NCI-H1436 (cell line): Measurements from ENCODE around the gene OTUD3.
"Not testable (repeated sequence)": the region's sequence is repeated elsewhere in the genome, so short reads cannot be mapped to it uniquely, and the experiment has no call there.

ENCODE experiments used
- DNase-seq: peaks from one replicate; lab custom pipeline; 2025; lab: John Stamatoyannopoulos, UW

OTUD3 gene, protein sequence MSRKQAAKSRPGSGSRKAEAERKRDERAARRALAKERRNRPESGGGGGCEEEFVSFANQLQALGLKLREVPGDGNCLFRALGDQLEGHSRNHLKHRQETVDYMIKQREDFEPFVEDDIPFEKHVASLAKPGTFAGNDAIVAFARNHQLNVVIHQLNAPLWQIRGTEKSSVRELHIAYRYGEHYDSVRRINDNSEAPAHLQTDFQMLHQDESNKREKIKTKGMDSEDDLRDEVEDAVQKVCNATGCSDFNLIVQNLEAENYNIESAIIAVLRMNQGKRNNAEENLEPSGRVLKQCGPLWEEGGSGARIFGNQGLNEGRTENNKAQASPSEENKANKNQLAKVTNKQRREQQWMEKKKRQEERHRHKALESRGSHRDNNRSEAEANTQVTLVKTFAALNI

DNA sequence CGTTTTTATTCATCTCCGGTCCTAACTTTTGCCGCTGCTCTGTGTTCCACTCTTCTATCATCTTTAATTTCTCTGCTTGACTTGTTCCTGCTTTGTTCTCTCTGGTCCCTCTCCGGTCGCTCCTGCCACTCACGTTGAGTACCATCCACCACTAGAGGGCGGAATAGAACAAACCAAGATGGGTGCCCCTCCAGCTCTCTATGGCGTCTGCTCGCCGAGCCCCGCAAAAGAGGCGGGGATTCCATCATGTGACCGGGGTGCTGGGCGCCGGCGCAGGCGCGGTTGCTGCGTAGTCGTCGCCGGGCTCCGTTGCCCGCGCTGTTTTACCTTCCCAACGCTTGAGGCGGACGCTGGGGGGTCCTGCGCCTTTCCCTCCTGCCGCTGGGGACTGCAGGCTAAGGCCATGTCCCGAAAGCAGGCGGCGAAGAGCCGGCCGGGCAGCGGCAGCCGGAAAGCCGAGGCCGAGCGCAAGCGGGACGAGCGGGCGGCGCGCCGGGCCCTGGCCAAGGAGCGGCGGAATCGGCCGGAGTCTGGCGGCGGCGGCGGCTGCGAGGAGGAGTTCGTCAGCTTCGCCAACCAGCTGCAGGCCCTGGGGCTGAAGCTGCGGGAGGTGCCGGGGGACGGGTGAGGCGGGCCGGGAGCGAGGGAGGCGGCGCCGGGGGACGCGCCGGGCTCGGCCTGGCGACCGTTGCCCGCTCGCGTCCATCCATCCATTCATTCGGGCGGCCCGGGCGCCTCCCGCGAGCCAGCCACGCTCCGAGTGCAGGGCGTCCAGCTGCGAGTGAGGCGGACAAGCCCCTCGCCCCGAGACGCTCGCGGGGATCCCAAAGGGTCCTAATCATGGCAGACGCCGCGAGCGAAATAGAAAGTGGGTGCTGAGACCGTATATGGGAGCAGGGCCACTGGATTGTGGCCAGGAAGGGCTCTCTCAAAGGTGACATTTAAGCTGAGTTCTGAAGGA, at the start of gene OTUD3:
OTUD3 (plus strand) TSS at position 285 of the 961 bp plus-strand sequence; CDS start at position 404, 119 bp downstream.
- peak; percentile 97 for DNase-seq

DNA sequence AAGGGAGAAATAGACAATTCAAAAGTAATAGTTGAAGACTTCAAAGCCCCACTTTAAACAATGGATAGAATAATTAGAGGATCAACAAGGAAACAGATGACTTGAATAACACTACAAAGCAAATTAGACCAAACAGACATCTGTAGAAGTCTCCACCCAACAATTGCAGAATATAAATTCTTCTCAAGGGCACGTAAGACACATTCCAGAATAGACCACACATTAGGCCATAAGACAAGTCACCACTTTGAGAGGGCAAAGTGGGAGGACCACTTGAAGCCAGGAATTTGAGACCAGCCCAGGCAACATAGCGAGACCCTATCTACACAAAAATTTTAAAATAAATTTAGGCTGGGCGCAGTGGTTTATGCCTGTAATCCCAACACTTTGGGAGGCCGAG, 46.6 kb upstream of the OTUD3 start:
- DNase-seq, result no peak

DNA sequence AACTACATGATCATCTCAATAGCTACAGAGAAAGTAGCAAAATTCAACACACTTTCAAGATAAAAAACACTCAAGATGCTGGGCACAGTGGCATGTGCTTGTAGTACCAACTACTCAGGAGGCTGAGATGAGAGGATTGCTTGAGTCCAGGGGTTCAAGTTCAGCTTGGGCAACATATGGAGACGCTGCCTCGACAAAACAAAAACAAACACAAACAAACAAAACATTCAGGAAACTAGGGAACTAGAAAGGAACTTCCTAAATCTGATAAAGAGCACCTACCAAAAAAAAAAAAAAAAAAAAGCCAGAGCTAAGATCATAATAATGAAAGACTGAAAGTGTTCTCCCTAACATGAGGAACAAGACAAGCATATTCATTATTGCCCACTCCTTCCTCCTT, 44.3 kb upstream of the OTUD3 start:
- DNase-seq, result no peak

DNA sequence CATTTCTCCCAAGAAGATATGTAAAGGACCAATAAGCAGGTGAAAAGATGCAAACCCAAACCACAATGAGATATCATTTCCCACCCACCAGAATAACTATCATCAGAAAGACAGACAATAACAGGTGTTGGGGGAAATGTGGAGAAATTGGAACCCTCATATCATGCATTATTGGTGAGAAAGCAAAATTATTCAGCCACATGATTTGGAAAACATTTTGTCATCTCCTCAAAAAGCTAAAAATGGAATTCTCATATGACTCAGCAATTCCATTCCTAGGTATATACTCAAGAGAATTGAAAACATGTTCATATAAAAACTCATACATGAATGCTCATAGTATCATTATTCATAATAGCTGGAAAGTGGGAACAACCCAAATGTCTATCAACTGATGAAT, 42.0 kb upstream of the OTUD3 start:
- no peak for DNase-seq

DNA sequence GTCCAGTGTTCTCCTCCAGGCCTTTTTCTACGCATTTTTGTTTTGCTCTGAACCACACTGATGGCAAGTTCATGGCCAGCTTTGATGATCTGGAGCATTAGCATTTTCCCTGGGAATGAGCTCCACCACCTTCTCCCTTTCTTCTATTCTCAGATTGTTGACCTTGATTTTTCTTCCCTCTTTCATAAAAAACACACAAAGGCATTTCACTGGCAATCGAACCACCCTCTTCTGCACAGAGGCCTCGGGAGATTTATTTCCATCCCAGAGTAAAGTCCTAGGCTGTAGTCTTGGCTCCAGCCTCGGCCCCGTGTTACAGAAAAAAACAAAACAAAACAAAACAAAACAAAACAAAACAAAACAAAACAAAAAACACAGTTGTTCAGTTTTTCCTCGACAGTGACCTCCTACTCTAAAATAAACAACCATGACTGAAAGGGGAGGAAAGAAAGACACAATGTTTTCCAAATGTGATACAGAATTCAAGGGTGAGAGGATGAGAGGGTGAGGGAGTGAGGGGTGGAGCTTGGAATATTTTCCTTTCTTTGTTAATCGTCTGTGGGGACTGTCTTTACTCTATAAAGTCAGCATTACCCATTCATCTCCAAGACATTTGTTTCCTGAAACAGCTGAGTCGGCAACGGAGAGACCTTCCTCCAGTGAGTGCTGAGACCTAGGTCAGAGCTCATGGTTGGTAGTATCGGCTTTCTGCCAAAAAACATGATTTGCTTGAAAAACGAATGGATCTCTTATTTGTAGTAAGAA, 37.3 kb upstream of the OTUD3 start:
- DNase-seq, result no peak

DNA sequence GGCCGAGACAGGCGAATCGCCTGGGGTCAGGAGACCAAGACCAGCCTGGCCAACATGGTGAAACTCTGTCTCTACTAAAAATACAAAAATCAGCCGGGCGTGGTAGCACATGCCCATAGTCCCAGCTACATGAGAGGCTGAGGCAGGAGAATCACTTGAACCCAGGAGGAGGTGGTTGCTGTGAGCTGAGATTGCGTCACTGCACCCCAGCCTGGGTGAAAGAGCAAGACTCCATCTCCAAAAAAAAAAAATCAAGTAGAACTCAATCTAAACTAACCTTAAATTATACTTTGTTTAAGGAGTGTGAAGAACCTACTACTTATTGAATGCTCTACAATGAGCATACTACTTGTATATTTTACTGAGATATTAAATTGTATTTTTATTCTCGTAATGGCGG, 36.6 kb upstream of the OTUD3 start:
- DNase-seq, result no peak

DNA sequence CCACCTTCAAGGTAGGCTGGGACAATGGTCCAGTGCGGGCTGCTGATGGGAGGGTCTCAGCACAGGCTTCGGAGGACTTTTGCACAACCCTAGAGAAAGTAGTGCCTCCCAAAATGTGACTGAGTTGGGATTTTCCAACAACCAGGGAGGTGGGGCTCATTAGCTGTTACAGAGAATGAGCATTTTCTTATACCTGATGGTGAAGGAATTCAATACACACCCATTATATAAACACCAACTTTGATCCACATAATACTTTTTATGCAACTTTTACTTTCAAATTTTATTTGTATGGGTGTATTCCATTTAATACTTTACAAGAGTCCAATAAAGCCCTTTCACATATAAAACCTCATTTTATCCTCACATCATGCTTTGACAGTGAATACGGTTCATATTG, 35.9 kb upstream of the OTUD3 start:
- DNase-seq, result no peak

DNA sequence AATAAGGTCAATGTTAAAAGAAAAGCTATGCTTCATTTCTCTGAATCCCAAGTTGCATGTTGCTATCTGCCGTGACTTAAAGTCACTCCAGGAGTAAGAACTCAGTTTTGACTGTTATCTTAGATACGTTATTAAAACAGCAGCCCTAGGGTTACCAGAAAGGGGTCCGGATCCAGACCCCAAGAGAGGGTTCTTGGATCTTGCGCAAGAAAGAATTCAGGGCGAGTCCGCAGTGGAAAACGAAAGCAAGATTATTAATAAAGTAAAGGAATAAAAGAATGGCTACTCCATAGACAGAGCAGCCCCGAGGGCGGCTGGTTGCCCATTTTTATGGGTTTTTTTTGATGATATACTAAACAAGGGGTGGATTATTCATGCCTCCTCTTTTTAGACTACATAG, 34.9 kb upstream of the OTUD3 start:
- not testable (repeated sequence) for DNase-seq

DNA sequence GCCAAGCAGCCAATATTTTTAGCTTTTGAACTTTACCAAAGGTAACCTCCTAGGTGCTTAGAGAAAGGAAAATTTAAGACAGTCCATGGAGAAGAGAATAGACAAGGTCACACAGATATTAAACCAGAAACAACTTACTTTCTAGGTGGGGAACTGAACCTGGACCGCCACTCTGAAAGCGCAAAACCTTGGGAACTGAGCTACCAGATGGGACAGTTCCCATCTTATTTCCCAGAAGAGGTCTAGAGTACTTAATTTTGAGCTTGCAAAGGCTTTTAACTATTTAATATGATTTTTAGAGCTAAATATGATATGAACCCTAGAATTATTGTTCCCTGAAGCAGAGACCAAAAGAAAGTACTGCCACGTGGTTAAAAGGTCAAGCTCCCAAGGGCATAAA, 32.9 kb upstream of the OTUD3 start:
- DNase-seq, result not testable (repeated sequence)

DNA sequence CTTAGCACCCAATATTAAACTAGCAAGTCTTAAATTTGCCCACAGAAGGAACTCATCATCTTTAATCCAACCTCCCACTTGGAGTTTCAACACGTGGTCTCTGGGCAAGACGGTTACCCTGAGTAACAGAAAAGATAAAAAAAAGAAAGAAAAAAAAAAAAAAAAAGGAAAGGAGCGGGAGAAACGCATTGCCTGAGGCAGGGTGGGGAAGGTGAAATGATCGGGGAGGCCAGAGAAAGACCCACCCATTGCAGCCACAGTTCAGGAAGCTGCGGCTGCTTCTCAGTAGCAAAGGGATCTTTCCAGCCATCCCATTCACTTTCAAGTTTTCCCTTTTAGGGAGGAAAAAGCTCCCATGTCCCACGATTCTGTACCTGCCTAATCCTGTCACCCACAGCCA, 32.0 kb upstream of the OTUD3 start:
- DNase-seq, result no peak

DNA sequence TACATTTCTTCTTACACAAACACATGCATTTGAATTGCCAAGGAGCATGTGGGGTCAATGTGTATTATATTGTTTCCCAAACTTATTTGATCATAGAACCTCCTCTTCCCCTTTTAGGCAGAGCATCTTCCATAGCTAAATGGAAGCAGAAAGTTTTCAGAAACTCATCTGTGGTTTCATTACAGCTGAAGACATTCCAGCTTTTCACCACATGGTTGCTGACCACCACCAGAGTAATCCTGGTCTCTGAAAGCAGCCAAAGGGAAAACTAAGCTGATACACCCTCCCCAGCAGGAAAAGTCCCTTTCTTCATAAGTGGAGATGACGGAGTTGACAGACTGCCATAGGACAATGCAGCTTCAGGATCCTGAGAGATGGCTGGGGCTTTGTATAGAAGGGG, 30.2 kb upstream of the OTUD3 start:
- DNase-seq, result no peak

DNA sequence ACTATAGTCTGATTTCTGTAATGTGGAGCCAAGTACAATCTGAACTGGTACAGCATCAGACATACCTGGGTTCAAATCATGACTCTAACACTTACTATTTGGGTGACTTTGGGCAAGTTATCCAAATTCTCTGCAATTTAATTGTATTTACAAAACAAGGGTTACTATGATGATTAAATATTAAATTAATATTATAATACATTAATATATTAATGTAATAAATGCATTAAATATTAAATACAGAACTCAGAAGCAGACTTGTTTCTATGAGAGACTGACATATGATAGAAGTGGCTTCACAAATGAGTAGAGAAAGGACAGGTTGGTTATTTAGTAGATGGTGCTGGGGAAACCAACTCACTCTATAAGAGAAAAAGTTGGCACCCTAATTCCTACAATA, 27.3 kb upstream of the OTUD3 start:
- no peak for DNase-seq

DNA sequence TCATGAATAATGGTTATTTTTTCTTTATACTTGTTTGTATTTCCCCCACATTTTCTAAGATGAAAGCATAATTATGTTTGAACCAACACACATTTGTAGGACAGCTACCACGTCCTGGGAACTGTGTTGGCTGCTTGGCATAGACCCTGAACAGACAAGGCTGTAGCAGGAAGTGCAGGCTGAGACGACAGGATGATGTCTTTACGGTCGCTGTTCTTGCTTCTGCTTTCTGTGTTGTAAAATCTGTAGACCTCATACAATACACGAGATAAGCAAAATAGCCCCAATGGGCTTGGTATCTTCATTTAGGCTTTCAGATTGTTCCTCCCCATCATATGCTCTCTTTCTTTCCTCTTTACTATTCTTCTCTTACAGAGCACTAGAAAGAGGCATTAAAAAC, 23.3 kb upstream of the OTUD3 start:
- DNase-seq, result no peak

DNA sequence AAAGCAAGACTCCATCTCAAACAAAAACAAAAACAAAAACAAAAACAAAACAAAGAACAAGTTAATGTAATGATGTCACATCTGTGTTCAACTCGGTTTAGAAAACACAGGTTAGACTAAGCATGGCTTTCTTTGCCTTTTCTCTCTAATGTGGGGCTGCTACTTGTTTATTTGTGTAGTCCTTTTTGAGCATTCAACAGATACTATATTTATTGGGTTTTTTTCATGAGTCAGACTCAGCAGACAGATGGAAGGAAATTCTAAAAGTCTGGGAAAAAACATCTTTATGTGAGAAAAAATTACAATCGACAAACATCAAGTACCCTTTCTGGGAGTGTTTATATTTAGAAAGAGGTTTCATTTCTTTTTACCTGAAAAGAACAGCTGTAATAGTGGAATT, 22.3 kb upstream of the OTUD3 start:
- no peak for DNase-seq

DNA sequence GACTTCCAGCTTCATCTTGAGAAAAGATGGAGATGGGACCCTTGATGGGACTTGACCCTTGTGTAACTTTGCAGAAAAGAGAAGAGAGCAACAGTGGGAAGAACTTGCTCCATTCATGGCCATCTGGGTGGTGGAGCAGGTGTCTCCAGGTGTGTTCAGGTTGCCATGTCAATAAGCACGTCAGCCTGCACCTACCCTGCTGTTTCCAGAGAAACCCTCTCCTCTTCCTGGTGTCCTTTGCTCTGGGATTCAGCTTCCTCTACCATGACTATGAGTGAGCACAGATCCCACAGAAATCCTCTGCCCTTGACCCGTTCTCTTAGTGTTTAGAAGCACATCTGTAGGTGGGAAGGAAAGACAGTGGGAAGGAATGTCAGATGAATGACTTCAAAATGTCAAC, 21.8 kb upstream of the OTUD3 start:
- no peak for DNase-seq

DNA sequence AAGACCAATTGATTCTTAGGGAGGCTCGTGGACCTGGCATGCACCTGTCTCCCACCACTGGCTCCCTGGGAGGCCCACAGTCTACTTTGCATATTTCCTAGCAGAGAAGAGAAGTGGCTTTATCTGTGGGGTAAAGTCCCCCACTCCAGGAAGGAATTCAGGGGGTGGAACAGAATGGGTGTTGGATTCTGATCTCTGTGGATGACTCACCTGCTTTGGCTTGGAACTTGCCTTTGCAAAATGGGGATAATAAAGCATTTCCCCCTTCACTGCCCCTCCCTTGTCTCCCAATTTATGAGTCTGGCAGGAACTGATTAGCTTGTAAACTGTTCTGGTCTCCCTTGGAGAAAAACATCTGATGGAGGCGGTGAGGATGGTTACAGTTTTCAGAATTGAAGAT, 21.2 kb upstream of the OTUD3 start:
- no peak for DNase-seq

DNA sequence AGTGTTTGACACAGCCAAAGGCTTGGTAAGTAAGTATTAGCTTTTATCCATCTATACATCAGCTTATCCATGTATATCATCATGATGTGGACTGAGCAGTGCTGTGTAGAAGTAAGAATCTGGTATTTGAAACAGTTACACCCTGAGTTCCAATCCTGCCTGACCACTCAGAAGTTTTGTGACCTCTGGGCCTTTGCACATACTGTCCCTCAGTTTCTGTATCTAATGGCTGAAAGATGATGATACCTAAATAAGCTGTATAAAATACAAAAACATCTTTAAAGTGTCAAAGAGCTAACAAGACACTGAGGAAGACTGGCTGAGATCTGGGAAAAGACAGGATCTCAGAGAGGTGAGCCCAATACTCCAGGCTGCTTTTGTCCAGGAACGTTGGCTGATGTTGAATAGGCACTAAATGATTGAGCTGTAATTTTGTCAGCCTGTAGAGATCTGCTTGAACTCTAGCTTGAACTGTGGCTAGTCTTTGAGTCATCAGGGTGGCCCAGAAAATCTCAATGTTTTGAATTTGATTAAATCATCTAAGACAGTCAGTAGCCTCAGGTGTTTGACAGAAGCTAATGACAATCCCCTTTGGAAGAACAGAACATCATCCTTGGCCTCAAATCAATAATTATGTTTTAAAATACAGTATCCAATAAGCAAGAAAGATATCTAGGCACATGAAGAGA, 20.2 kb upstream of the OTUD3 start:
- no peak for DNase-seq

DNA sequence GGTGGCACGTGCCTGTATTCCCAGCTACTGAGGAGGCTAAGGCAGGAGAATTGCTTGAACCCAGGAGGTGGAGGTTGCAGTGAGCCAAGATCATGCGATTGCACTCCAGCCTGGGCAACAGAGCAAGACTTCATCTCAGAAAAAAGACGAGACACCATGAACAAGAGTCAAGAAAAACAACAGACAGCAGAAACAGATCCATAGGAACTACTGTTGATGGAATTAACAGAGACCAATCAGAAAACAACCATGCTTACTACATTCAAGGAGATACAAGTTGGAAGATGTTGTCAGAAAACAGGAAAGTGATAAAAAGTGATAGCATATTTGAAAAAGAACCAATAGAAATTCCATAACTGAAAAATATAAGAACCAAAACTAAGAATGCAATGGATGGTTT, 19.3 kb upstream of the OTUD3 start:
- no peak for DNase-seq

DNA sequence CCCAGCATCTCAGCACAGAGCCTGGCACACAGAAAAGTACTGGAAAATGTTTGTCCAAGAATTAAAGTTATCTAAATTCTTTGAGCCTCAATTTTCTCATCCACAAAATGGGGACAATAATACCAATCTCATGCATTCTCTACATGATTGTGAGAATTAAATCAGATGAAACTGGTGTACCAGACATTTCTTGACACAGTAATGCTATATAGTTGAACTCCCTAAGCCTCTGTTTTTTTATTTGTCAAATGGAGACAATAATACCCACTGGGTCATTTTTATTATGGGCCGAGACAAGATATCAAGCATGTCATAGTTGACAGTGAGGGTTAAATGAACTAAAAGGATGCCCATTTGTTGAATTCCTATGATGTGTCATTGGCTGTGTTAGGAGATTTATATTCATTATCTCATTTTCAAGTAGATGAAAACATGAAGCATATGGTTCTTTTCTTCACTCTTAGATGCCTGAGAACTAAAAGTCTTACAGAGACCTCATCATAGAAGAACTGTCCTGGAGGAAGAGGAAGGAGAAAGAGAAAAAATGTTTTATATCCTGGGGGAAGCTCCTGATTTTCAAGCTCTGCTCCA, 17.5 kb upstream of the OTUD3 start:
- DNase-seq, result no peak

DNA sequence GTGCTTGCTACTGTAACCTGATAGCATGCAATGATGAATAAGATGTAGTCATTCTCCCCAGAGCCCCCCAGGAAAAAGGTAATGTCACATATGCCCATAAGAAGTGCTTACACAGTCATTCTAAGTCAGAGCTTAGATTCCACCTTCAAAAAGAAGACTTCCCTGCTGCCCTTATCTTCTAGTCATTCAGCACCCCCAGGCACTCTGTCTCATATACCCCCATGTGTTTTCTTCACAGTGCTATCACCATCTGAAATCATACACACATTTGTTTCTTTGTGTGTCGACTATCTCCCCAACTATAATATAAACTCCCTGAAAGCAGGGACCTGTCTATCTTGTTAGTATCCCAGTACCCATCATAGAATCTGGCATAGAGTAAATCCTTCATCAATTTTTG, 16.2 kb upstream of the OTUD3 start:
- DNase-seq, result no peak

DNA sequence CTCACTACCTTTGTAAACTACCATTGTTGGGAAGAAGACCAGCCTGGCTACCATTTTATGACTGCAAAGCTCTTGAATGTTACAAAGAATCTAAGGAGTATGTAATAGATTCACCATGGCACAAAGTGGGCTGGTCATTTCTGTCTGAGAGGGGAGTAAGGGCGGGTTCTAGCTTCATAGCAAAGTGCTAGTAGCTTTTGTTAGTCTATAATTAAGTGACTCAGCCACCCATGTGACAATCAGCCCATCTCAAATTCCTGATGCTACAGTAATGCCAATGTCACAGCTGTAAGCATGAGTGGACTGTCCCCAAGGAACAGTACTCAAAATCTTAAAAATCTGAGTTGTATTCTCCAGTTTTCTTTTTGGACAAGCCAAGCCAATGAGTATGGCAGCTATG, 15.4 kb upstream of the OTUD3 start:
- peak; percentile 50 for DNase-seq
